Lung microvascular endothelial cell (primary cell): ENCODE results near the gene CCNY. TPM values are rescaled to one million over a fixed set of nuclear protein-coding genes. Genes with fewer than 3 reads are reported as not detected.
"Not testable (repeated sequence)": the region's sequence is repeated elsewhere in the genome, so short reads cannot be mapped to it uniquely, and the experiment has no call there.

Source experiments
- DNase-seq, 2 donors: peaks; one replicate each; pipeline versions ENCODE4 v3.0.0 to v3.0.0-alpha.2; 2010; ENCODE audit warnings: low read depth in 2 of 2
- total RNA-seq: library from RNA; depleted of rRNA; stranded (reverse); fragments of >200 nt; gene quantifications from 2 replicates; pipeline ENCODE4 v1.2.1, GENCODE V29; 2014

The CCNY gene
- total RNA-seq, 1 donor from 2014 or later, result 104 TPM

- no peak for DNase-seq
Observed at GRCh38 chr10:35382096-35382495, 45.8 kb downstream of the CCNY start.

DNA sequence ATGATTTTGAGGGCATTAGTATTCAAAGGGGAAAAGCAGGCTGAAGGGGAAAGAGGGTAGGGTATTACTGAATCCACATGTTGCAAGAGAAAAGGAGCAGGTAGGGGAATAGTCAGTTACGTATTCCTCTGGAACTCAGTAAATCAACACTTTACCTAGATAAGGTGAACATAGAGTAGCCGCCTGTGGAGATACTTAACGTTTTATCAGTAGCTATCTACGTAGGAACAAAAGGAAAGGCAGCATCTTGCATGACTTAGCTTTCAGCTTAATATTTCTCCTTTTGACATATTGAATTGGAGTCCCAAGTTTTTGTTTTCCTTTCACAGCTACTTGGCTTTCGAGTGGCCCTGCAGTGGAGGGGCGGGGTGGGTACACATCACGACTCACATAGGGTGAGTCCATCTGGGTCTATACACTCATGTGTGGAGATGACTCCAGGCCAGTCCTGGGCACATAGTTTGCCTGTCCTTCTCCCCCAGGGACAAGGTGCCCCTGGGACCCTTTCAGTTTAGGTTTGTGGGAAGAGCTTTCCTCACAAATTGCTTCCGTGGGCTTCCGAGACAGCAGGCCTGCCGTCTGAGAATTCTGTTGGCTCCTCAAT, 48.1 kb downstream of the CCNY start:
- no peak for DNase-seq

- DNase-seq, result peak; percentile 75 to 91
Observed at GRCh38 chr10:35386594-35387174, 50.4 kb downstream of the CCNY start.

- peak in 1 of 2 donors; percentile 69 for DNase-seq
Observed at GRCh38 chr10:35387768-35388167, 51.5 kb downstream of the CCNY start.

DNA sequence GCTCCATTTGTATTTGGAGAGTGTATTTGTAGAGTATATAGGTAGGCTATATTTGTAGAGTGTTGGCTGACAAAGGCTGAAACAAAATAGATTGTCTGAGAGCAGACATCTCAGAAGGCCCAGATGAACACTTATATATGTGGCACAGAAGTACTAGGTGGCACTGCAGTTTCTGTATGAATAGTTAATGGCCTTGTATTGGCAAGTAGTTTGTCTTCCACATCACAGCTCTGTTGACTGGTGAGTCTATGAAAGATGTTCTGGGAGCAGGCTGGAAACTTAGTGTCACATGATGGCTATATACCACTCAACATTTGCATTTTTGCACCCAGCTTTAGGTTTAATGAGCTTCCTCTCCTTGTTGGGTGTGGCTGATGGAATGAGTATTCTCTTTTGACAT, 51.9 kb downstream of the CCNY start:
- DNase-seq, result no peak

DNA sequence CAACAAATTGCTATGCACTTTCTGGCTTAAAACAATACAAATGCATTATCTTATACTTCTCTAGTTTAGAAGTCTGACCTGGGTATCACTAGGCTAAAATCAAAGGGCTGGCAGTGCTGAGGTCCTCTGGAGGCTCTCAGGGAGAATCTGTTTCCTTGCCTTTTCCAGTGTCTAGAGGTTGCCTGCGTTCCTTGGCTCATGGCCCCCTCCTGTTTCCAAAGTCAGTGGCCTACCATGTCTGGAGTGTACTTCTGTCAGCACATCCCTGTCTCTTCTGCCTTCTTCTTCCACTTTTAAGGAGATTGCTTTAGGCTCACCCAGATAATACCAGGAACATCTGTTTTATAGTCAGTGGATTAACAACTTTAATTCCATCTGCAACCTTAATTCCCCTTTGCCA, 52.4 kb downstream of the CCNY start:
- no peak for DNase-seq

GRCh38 chr10:35390161-35390840, 54.0 kb downstream of the CCNY start:
- no peak for DNase-seq

GRCh38 chr10:35390843-35391152, 54.5 kb downstream of the CCNY start:
- no peak for DNase-seq

DNA sequence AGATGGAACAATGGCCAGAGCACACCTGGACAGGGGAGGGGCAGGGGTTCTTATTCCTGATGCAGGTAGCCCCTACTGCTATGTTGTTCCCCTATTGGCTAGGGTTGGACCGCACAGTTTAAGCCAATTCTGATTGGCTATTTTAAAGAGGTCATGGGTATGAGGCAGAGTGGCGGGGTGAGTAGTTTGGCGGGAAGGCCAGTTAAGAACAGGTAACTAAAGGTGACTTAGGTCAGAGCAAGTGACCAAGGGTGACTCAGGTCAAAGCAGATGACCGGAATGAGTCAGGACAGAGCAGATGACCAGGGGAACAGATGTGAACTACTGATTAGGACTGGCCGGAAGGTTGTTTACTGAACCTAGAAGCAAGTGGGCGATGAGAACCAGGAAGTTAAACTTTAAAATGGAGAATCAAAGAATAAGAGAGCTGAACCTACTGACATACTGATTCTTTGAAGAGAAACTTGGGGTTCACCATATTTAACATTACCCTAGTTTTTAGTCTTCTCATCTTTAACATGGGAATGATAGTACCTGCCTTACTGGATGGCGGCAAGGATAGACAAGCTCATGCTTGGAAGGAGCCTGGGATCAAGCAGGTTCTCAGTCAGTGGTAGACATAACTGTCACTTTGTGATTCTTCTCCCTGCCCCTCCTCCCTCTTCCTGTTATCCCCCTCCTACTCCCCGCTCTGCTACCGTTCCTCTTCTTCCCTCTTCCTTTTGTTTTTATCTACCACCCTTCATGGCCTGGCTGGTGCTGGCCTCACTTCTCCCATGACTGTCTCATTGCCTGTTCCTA, 55.0 kb downstream of the CCNY start:
- no peak for DNase-seq

- no peak for DNase-seq
Observed at GRCh38 chr10:35391954-35392262, 55.6 kb downstream of the CCNY start.

DNA sequence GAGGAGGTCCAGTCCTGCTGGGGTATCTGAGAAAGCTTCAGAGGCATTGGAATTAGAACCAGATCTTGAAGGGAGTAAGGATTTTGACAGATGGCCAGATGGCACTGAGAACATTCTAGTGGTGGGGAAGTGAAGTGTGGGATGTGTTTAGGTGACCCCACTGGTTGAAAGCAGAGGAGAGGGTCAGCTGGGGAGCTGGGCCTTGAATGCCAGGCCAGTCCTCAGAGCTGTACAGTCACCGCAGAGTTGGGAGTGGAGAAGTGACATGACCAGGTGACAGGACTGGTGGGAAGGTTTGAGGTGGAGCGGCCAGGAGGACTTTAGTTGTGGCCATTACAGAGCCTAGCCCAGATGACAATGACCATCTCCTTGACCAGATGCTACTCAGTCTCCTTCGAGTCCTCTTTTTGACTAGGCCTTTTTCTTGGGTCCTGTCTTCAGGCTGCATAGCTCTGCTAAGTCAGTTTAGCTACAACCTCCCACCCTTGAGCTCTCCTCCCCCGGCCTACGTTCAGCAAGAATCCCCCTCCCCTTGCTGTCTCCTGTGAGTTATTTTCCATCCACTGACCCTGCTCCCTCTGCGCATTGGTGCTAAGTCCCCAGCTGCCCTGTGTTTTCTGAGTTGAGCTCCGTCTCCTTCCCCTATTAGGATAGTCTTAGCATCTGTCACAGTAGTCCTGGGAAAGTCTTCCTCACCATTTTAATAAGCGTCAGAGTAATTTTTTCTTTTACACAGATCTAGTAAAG, 56.3 kb downstream of the CCNY start:
- DNase-seq, result no peak

- no peak for DNase-seq
Observed at GRCh38 chr10:35394411-35394851, 58.1 kb downstream of the CCNY start.

DNA sequence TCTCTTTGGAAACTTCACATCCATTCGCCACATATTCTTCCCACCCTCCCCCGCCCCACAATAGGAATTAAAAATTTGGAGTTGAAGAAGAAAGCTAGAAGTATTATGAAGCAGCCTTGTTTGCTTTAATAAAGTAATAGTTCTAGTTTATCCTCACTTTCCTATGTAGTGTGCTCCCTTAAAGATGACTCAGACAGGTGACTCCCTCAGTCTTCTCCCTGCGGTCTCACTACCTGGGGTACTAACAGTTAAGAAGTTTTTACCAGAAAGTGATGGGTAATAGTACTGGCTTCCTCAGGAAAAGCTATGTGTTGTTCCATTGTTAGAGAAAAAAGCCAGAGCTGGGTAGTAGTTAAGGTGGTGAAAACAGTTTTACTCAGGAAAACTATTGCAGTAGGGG, 58.6 kb downstream of the CCNY start:
- DNase-seq, result peak in 1 of 2 donors; percentile 39

- DNase-seq, result no peak
Observed at GRCh38 chr10:35396560-35397434, 60.5 kb downstream of the CCNY start.

GRCh38 chr10:35397953-35398352, 61.6 kb downstream of the CCNY start:
- DNase-seq, result no peak

DNA sequence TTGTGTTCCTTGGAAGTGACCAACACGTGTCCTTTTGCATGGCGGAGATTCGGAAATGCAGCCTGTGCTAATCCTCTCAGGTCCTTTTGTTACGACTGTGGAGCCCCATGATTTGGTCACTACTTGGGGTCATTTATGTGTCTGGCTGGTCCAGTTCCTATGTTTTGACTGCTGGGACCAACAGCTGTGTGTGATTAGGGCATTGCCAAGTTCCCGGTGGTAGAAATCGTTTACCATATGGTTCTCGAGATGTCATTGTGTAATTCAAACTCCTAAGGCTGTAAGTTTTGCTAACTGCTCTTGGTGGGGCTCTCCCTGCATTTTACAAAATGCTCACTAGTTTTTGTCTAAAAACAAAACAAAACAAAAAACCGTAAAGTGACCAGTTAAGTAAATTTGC, 62.0 kb downstream of the CCNY start:
- no peak for DNase-seq

DNA sequence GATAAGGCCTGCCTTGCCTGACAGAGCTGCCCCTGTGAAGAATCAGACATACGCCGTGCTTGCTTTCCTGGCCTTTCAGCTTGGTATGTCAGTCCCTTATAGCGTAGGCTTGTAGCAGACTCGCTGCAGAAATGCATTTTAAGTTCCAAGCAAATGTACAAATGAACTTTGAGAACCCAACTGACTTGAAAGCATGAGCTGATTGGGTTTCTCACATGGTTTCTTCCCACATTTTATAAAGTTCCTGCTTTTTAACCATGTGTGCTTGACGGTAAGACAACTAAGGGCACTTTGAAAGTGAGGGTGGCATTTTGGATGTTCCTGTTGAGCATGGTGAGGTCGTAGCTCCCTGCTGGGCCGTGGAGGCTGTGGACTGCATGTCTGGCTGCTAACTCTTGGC, 62.6 kb downstream of the CCNY start:
- no peak for DNase-seq

DNA sequence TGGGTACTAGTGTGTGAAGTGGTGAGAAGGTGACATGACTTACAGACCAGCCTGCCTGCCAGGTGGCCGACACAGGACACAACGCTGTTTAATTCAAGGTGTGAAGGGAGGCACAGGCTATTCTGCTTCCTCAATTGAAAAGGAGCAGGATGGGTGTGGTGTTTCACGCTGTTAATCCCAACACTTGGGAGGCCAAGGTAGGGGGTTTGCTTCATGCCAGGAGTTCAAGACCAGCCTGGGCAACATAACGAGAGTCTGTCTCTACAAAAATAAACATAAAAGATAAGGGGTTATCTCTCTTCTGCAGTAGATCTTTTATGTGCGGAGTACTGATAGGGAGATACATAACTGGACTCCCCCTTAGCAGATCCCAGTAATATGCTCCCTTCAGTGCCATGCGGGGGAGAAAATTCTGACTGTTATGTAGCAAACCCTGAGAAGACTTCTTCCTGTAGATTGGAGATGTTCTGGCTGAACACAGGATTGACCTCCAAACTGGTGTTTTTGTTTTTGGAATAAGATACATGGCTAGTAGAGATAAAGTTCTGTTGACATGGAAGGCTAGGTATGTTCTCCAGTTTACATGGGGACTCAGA, 63.2 kb downstream of the CCNY start:
- DNase-seq, result no peak

GRCh38 chr10:35400595-35401268, 64.4 kb downstream of the CCNY start:
- DNase-seq, result no peak

- not testable (repeated sequence) for DNase-seq
Observed at GRCh38 chr10:35403491-35403890, 67.2 kb downstream of the CCNY start.
